ENCODE results near the gene SEMA5A.
A peak's percentile ranks its signal among the peaks of the same experiment; 100 is the strongest.

The SEMA5A gene

DNA sequence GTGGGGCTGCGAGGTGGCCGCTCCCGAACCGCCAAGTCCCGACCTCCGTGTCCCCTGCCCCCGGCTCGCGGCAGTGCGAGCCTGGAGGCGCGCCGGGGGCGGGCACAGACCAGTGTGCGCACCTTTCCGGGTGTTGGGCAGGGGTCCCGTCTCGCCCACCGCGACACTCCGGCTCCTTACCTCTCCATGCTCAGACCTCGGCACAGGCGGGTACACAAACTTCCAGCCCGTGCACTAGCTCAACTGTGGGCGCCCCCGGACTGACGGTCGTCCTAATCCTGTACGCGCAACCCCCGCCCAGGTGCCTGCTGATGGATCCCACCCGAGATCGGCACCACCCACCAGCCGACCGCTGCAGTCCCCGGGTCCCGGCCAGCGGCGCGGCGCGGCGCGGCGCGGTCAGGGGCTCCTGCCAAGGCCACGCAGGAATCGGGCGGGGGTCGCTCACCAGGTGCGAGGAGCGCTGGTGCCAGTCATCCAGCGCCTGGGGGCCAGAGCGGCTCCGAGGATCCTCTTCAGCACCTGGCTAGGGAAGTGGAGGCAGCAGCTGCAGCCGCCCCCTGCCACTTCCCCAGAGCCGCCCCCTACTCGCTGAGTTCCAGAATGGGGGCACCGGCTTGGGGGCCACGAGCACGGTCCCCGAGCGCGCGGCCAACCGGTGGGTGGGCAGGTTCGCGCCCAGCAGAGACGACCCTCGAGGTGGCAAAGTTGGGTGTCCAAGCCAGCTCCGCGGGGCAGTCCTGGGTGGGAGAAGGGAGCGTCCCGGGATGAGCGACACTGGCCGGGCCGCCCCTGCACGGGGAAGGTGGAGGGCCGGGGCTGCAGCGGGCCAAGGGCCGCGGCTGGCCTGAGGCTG is 511 bp downstream of the SEMA5A start:
- Histone ChIP-seq H3K9ac (ENCODE audit: low read depth, low read length) (peak overlapping the region; percentile 89; the same call in 1 of the 2 replicates), H3K4me1 (ENCODE audit: insufficient read depth, low read length) (peaks cover 5% of the 10 kb centered on the region; the same call in 1 of the 2 replicates), H3K9me3 (ENCODE audit: insufficient read depth, low read depth, low read length) (no peaks in the 10 kb centered on the region), H3K27me3 (ENCODE audit: insufficient read depth, low read length) (peaks cover 14% of the 10 kb centered on the region; the same call in 1 of the 2 replicates), H3K36me3 (ENCODE audit: insufficient read depth, low read depth, low read length) (peaks cover 18% of the 10 kb centered on the region), H3K27ac (ENCODE audit: low read length) (no peak overlapping the region), H3K4me3 (ENCODE audit: low read length) (peak overlapping the region; percentile 91)

DNA sequence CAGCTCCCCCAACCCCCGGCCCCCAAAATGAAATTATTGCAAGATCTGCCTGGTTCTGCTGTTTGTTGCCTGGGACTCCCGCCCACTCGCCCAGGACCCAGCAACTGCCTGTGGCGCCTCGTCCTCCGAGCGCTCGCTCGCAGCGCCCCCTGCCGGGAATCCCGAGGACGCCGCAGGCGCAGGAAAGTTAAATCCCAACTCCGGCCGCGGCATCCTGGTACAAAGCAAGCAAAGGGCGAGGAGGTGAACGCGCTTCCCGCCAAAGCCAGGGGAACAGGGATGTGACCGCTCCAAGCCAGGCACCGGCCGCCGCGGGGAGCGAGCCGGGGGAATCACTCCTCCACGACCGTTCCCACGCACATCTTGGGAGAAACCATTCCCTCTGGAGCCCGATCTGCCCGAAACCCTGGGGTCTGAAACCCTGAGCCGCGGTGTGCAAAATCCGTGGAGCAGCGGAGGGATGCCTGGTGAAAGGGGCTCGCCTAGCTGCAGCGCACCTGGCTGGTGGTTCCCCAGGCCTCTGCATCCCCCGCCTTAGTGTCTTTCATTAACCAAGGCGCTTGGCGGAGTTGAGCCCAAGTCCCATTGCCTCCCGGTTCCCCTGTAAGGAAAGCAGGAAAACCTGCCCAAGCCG is 1.3 kb downstream of the SEMA5A start:
- Histone ChIP-seq H3K27me3 (ENCODE audit: insufficient read depth, low read length) (peaks cover 14% of the 10 kb centered on the region; the same call in 1 of the 2 replicates), H3K27ac (ENCODE audit: low read length) (no peak overlapping the region), H3K4me1 (ENCODE audit: insufficient read depth, low read length) (peaks cover 5% of the 10 kb centered on the region; the same call in 1 of the 2 replicates), H3K4me3 (ENCODE audit: low read length) (peak overlapping the region; percentile 91), H3K9me3 (ENCODE audit: insufficient read depth, low read depth, low read length) (no peaks in the 10 kb centered on the region), H3K36me3 (ENCODE audit: insufficient read depth, low read depth, low read length) (peaks cover 11% of the 10 kb centered on the region; the same call in 1 of the 2 replicates), H3K9ac (ENCODE audit: low read depth, low read length) (peak overlapping the region; percentile 89; the same call in 1 of the 2 replicates)

DNA sequence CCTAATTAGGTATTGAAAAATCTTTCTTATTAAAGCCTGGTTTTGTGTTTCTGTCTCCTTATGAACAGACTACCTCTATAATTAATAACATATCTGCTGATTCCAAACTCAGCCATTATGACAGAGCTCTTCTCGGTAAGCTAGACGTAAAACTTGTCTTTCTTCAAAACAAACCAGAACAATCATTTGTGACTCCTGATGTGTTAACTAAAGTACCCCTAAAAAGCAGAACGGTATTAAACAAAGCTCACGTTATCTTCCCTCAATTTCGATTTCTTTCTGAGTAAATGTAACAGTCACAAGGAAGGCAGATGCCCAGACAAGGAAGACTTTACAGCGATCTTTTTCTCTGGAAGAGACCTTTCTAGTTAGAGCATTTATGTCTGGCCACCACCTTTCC is 1.8 kb downstream of the SEMA5A start:
- Histone ChIP-seq H3K4me1 (ENCODE audit: insufficient read depth, low read length) (peaks cover 5% of the 10 kb centered on the region; the same call in 1 of the 2 replicates), H3K4me3 (ENCODE audit: low read length) (peak overlapping the region; percentile 91), H3K27me3 (ENCODE audit: insufficient read depth, low read length) (peaks cover 14% of the 10 kb centered on the region; the same call in 1 of the 2 replicates), H3K36me3 (ENCODE audit: insufficient read depth, low read depth, low read length) (peaks cover 5% of the 10 kb centered on the region; the same call in 1 of the 2 replicates), H3K9ac (ENCODE audit: low read depth, low read length) (peak overlapping the region; percentile 78; the same call in 1 of the 2 replicates), H3K27ac (ENCODE audit: low read length) (no peak overlapping the region), H3K9me3 (ENCODE audit: insufficient read depth, low read depth, low read length) (no peaks in the 10 kb centered on the region)

DNA sequence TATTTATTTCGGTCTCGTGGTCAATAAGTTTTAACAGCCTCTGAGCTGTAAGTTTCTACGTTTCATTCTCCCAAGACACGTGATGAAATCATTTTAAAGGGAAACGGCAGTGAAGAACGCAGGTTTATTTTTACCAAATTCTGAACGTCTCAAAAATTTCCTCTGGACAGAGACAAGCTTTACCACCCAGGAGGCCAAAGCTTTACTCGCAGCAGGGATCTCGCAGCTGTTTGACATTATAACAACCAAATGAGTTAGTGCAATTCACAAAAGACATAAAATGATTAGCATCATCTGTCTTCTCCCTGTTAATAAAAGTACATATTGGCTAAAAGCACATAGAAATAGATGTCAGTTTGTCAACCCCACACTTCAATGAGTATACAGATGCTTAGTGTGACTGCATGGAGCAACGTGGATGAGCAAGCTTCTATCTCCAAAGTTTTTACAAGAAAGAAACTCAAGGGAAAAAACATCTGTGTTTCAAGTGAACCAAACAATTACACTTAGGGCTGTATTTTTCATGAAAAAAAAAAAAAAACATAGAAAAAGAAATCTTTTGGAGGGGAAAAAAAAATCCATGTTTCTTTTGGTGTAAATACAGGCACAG is 2.5 kb downstream of the SEMA5A start:
- H3K9ac ChIP-seq (ENCODE audit: low read depth, low read length): no peak overlapping the region
- no peak overlapping the region for H3K4me3 ChIP-seq (ENCODE audit: low read length)
- H3K27me3 ChIP-seq (ENCODE audit: insufficient read depth, low read length): peaks cover 14% of the 10 kb centered on the region; the same call in 1 of the 2 replicates
- peaks cover 5% of the 10 kb centered on the region; the same call in 1 of the 2 replicates for H3K4me1 ChIP-seq (ENCODE audit: insufficient read depth, low read length)
- H3K9me3 ChIP-seq (ENCODE audit: insufficient read depth, low read depth, low read length): no peaks in the 10 kb centered on the region
- H3K36me3 ChIP-seq (ENCODE audit: insufficient read depth, low read depth, low read length): no peaks in the 10 kb centered on the region
- H3K27ac ChIP-seq (ENCODE audit: low read length): no peak overlapping the region

DNA sequence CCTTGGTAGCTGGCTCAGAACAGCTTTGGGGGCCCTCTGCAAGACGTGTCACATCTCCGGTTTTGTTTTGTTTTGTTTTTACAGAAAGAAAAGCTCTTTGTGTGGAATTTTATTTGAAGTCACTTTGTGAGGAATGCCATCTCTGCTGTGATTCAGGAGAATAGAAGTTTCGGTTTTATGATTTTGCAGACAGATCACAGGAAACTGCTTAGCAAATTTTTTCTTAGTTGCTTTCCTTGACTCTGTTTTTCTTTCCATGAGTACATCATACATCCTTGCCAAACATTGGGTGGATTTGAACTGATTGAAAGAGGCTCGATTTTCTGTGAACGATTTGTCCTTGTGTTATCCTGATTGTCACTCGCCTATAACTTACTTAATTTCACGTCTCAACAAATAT is 5.1 kb downstream of the SEMA5A start:
- Histone ChIP-seq H3K27me3 (ENCODE audit: insufficient read depth, low read length) (0 out of 2 replicates have a peak, but pooled peaks cover 10% of the 10 kb centered on the region), H3K36me3 (ENCODE audit: insufficient read depth, low read depth, low read length) (no peaks in the 10 kb centered on the region), H3K4me1 (ENCODE audit: insufficient read depth, low read length) (peaks cover 3% of the 10 kb centered on the region; the same call in 1 of the 2 replicates), H3K9ac (ENCODE audit: low read depth, low read length) (no peak overlapping the region), H3K9me3 (ENCODE audit: insufficient read depth, low read depth, low read length) (no peaks in the 10 kb centered on the region), H3K27ac (ENCODE audit: low read length) (no peak overlapping the region), H3K4me3 (ENCODE audit: low read length) (no peak overlapping the region)

DNA sequence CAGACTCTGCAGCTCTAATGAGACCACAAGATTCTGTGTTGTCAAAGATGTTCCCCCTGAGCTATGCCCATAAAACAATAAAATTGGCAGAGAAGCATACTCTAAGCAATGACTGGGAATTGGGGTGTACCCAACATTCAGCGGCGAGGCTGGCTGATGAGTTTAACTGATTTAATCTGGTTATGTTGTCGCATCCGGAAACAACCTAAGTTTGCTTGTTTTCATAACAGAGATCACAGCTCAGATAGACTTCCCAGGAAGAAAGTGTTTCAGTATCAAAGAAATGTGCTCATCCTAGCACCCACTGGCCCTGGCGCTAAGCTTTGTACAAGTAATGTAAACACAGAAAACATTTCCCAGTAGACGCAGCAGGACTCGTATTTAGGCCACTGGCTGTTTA is 7.4 kb downstream of the SEMA5A start:
- H3K36me3 ChIP-seq (ENCODE audit: insufficient read depth, low read depth, low read length): no peaks in the 10 kb centered on the region
- peaks cover 3% of the 10 kb centered on the region for H3K4me1 ChIP-seq (ENCODE audit: insufficient read depth, low read length)
- H3K9me3 ChIP-seq (ENCODE audit: insufficient read depth, low read depth, low read length): no peaks in the 10 kb centered on the region
- H3K4me3 ChIP-seq (ENCODE audit: low read length): no peak overlapping the region
- no peaks in the 10 kb centered on the region for H3K27me3 ChIP-seq (ENCODE audit: insufficient read depth, low read length)
- H3K27ac ChIP-seq (ENCODE audit: low read length): no peak overlapping the region
- H3K9ac ChIP-seq (ENCODE audit: low read depth, low read length): no peak overlapping the region

DNA sequence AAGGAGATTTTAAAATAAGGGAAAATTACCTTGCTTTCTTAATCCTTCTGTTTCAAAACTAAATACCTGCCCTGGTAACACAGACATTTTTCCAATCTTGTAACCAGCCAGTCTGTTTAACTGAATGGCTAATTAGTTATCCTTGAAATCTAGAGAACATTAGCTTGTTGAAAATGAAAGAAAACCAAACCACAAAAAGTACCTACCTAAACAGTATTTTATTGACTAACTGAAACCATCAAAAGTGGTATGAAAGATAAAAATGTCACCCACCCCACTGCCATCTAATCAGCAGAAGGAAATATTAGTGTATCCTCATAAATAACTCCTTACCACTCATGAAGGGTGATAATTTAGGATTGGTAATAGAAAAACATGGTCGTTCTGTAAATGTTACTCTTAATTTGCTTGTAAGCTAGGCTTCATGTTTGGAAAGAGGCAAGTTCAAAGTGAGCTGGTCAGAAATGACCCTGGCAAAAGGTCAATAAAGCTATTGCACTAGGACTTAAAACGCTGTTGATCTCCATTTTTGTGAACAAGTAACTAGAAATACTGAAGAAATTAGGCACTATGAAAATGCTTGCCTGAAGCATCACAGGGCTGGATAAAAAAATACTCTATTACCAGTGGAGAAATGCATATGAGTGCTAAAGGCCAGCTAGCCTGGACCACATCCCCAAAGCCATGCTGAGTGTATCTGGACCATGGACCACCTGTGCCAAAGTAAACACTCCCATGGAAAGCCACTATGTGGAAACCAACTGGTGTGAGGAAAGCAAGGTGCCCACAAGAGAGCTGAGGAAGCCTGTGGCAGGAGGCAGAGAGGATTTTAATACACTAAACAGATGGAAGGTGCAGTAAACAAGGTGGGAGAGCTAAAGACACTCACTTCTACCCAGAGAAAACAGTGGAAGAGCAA is 8.4 kb downstream of the SEMA5A start:
- Histone ChIP-seq H3K27me3 (ENCODE audit: insufficient read depth, low read length) (no peaks in the 10 kb centered on the region), H3K4me1 (ENCODE audit: insufficient read depth, low read length) (peaks cover 9% of the 10 kb centered on the region), H3K27ac (ENCODE audit: low read length) (no peak overlapping the region), H3K9me3 (ENCODE audit: insufficient read depth, low read depth, low read length) (no peaks in the 10 kb centered on the region), H3K36me3 (ENCODE audit: insufficient read depth, low read depth, low read length) (no peaks in the 10 kb centered on the region), H3K4me3 (ENCODE audit: low read length) (no peak overlapping the region), H3K9ac (ENCODE audit: low read depth, low read length) (no peak overlapping the region)

DNA sequence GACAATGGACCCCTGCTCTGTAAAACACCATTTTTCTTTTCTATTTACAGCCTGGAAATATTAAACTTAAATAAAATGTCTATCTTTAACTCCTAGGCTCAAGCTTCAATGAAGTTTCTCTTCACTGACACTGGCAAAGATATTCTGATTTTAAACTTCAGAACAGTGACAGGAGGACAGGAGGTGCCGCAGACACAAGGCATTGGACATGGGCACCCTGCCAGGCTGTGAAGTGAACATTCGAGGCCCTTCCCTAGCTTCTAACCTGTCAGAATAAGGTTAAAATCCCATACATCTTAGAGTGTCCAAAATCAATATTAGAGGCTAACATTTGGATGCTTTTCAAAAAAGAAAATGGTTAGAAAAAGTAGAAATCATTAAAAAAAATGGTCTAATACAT is 9.2 kb downstream of the SEMA5A start:
- no peaks in the 10 kb centered on the region for H3K27me3 ChIP-seq (ENCODE audit: insufficient read depth, low read length)
- no peak overlapping the region for H3K9ac ChIP-seq (ENCODE audit: low read depth, low read length)
- H3K27ac ChIP-seq (ENCODE audit: low read length): no peak overlapping the region
- no peak overlapping the region for H3K4me3 ChIP-seq (ENCODE audit: low read length)
- H3K4me1 ChIP-seq (ENCODE audit: insufficient read depth, low read length): peaks cover 9% of the 10 kb centered on the region
- no peaks in the 10 kb centered on the region for H3K36me3 ChIP-seq (ENCODE audit: insufficient read depth, low read depth, low read length)
- H3K9me3 ChIP-seq (ENCODE audit: insufficient read depth, low read depth, low read length): no peaks in the 10 kb centered on the region

DNA sequence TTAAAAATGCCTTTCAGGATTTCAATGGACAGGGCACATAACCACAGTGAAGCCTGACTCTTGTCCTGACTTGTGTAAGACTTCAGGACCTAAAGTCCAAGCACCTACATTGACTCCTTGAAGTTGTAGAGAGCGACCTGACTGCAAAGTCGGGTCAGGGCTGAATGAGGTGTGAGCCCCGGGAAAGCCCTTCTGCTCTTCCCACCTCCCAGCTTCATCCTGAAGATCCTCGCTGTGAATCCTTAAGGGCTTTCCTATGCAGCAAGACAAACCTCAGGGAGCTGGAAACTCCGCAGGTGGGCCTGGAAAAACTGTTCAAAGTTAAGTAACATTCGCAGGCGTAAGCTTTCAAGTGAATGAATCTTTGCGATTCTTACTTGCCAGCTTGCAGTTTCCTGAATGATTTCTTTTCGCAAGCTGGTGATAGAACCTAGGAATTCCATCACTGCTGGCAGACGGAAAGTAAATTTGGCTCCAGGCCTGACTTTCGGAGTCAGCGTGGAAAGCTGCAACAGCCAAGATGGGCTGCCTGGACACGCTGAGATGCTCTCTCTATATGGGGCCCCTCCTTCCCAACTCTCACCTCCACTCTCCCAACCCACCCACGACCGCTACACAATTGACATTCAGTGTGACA is 10.9 kb downstream of the SEMA5A start:
- no peaks in the 10 kb centered on the region for H3K27me3 ChIP-seq (ENCODE audit: insufficient read depth, low read length)
- H3K9me3 ChIP-seq (ENCODE audit: insufficient read depth, low read depth, low read length): no peaks in the 10 kb centered on the region
- peaks cover 9% of the 10 kb centered on the region for H3K4me1 ChIP-seq (ENCODE audit: insufficient read depth, low read length)
- H3K4me3 ChIP-seq (ENCODE audit: low read length): no peak overlapping the region
- no peak overlapping the region for H3K9ac ChIP-seq (ENCODE audit: low read depth, low read length)
- no peaks in the 10 kb centered on the region for H3K36me3 ChIP-seq (ENCODE audit: insufficient read depth, low read depth, low read length)
- no peak overlapping the region for H3K27ac ChIP-seq (ENCODE audit: low read length)

DNA sequence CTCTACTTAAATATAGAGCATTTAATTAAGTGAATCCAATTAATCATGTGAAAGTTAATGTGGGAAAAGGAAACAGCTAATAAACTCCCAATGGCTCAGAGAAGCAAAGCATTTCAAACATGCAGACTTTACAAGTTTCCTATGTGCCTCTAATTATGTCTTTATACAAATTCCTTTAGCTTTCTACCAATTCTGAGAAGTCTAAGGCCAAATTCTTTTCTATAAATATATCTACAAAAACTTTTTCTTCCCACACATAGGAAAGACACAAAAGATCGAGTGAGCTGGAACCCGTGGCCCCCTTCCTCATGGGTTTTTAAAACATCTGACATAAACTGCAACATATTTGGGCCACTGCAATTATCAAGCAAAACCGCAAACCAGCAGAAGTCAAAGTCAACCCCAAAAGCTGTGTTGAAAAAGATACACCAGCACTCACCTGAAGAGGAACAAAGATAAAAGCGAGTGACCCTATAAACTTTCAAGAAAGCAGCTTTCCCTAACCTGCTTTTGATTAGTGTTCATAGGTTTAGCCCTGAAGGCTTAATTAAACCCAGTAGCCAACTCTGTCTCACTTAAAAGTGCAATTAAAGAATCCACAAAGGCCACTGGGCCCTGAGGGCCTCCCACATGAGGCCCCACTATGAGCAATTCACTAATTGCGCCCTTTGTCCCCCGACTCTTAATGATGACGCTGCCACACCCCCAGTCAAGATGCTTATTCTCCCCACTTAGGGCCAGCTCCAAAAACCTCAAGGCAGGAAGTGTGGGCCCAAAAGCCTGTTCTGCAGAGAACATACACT is 12.1 kb downstream of the SEMA5A start:
- no peak overlapping the region for H3K9ac ChIP-seq (ENCODE audit: low read depth, low read length)
- peaks cover 9% of the 10 kb centered on the region for H3K4me1 ChIP-seq (ENCODE audit: insufficient read depth, low read length)
- no peaks in the 10 kb centered on the region for H3K9me3 ChIP-seq (ENCODE audit: insufficient read depth, low read depth, low read length)
- H3K36me3 ChIP-seq (ENCODE audit: insufficient read depth, low read depth, low read length): no peaks in the 10 kb centered on the region
- no peaks in the 10 kb centered on the region for H3K27me3 ChIP-seq (ENCODE audit: insufficient read depth, low read length)
- H3K4me3 ChIP-seq (ENCODE audit: low read length): no peak overlapping the region
- H3K27ac ChIP-seq (ENCODE audit: low read length): no peak overlapping the region
